ENCODE data around the gene TBCK. TPM values are rescaled to one million over a fixed set of nuclear protein-coding genes. Genes with fewer than 3 reads are reported as not detected.
A peak's percentile ranks its signal among the peaks of the same experiment; 100 is the strongest.

The TBCK gene
- 10 to 100 TPM; 25.3 to 40.0 (median 37.2) TPM for total RNA-seq

DNA sequence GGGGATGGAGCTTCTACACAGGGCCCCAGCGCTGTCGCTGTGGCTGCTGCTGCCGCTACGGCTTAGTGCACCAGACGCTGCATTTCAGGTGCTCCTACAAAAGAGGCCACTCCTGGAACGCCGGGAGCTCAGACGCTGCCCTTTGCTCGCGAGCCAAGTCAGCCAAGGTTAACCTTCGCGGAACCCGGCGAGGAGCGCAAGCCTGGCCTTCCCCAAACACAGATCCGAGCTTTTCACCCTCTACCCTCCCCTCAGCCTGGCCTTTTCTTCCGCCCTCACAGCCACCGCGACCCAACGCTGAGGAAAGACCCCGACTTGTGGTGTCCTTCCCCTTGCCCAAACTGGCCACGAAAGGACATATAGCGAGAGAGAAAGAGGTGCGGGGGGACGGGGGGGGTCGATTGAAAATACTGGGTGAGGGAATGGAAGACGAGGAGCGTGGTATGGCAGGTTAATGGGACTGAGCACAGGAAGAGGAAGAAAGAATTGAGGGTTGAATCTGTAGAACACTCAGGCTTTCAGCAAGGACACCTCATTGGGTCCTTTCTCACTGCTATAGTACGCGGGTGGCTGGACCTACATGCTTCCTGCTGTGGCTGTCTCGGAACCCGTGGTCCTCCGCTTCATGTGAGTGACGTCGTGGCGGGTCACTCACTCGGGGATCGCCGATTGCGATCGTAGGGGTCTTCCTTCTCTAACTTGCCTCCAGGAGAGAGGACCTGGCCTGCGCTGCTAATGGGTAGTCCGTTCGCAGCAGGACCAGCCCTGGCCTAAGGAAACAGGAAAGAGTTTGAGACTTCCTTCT lies at the start of gene TBCK, which contains the start of gene AIMP1:
Gene TBCK, minus strand, starts transcription at position 242 of the 805 bp plus-strand sequence. CDS start 7,249 bp downstream, outside the sequence.
Gene AIMP1, plus strand, starts transcription at position 583 of the 805 bp plus-strand sequence. CDS start 8,460 bp downstream, outside the sequence.
- TF ChIP-seq, protein P1, sequence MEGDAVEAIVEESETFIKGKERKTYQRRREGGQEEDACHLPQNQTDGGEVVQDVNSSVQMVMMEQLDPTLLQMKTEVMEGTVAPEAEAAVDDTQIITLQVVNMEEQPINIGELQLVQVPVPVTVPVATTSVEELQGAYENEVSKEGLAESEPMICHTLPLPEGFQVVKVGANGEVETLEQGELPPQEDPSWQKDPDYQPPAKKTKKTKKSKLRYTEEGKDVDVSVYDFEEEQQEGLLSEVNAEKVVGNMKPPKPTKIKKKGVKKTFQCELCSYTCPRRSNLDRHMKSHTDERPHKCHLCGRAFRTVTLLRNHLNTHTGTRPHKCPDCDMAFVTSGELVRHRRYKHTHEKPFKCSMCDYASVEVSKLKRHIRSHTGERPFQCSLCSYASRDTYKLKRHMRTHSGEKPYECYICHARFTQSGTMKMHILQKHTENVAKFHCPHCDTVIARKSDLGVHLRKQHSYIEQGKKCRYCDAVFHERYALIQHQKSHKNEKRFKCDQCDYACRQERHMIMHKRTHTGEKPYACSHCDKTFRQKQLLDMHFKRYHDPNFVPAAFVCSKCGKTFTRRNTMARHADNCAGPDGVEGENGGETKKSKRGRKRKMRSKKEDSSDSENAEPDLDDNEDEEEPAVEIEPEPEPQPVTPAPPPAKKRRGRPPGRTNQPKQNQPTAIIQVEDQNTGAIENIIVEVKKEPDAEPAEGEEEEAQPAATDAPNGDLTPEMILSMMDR (IDR thresholded peaks at IDR 0.05): no peak
- ATAC-seq (ENCODE audit: low FRiP score): peak; percentile 97
- peak; percentile 65 for DNase-seq (ENCODE audit: low spot score)

DNA sequence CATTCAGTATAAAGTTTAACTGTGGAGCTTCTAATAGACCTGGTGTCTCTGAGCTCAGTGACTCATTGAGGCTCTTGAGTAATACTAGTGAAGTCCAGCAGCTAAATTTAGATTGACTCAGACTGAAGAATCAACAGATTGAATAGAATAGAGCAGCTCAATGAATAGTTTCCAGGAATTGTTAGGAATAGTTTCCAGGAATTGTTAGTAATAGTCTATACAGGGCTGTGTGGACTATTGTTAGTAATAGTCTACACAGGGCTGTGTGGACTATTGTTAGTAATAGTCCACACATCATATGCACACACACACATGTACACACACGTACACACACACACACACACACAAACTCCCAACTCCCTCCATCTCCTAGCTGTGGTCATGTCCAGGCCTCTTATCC lies 49.6 kb upstream of the TBCK start:
- ATAC-seq (ENCODE audit: low FRiP score) (peak; percentile 94), DNase-seq (ENCODE audit: low spot score) (no peak)
- TF ChIP-seq, protein P1 (IDR thresholded peaks at IDR 0.05): no peak

DNA sequence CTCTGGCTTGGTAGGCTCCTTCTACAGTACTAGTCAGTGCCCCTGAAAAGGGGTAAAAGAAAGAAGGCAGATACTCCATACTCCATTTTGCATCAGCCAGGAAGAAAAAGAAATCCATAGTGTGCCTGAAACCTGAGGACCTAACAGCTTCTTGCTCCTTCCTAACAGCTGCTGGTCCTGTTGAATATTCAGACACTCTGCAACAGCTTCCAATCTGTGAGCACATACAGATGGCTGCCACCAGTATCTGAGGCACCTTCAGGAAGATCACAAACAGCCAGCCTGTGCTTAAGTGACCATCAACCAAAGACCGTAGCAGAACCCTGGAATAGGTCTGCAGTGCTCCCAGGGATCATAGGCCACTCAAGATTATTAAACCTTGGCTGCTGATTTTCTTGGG lies 48.3 kb upstream of the TBCK start:
- ATAC-seq (ENCODE audit: low FRiP score) (no peak), DNase-seq (ENCODE audit: low spot score) (no peak)
- TF ChIP-seq, protein P1 (IDR thresholded peaks at IDR 0.05): no peak

DNA sequence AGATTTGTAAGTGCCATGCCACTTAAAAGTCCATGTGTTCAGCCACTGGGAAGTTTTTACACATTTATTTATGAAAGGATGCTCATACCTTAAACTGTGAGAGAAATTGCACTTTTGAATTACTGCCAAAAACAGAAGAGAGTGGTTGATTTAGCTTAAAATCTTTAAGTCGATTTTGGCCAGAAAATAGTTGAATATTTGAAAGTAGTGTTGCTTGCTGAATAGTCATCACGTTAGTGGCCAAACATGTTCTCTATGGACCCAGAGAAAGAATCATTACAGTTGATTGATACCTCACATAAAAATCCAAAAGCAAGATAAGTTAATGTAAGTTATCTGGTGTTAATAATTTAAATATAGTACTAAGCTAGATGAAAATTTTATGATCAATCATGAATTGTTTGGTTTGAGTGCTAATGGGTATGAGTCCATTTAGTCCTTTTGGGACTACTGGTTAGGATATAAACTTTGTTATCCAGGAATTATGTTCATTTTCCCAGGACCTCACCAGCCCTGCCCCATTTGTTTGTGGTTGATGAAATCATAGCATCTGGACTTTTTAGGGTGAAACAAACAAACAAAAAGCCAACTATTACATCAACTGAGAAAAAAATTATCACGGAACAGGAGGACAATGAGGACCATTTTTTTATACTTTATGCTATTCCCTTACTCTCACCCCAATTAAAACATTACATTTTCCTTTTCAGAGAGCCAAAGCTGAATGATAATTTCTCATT lies 46.2 kb upstream of the TBCK start:
- ATAC-seq (ENCODE audit: low FRiP score) (no peak), DNase-seq (ENCODE audit: low spot score) (no peak)
- TF ChIP-seq, protein P1 (IDR thresholded peaks at IDR 0.05): no peak

DNA sequence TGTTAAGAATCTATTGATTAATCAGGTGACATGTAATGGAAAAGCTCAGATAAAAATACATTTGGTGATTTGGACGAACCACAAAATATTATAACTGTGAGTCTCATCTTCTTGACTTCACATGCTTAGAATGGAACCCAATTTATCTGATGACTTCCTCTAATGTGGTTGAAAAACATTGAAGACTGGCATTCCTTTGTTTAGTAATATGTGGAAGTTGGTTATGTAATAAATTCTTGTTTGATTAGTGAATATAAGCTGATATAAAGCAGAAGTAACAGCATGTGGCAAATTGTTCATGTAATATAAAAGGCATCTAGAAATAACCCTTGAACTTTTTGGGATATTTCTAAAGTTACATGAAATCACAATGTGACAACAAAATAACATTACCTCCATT lies 42.9 kb upstream of the TBCK start:
- ATAC-seq (ENCODE audit: low FRiP score) (no peak), DNase-seq (ENCODE audit: low spot score) (no peak)
- TF ChIP-seq, protein P1 (IDR thresholded peaks at IDR 0.05): no peak

DNA sequence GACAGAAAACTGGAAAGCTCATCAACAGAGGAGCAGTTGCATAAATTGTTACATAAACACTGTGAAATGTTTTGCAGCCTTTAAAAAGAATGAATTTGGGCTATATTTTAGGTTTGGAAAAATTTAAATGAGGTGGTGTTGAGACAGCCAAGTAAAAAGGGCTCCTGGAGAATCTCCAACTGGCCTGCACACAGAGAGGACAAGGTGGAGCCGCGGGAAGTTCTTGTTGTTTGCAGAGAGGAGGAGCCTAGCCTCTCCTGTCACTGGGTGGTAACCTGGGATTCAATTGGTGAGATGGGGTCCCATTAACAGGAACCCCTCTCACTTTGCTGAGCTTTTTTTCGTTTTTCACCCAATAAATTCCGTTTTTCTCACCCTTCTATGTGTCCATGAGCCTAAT lies 39.2 kb upstream of the TBCK start:
- ATAC-seq (ENCODE audit: low FRiP score): no peak
- TF ChIP-seq, protein P1 (IDR thresholded peaks at IDR 0.05): no peak
- no peak for DNase-seq (ENCODE audit: low spot score)
